DOHH2 (cell line): ENCODE data around the gene MACC1.

Experiments used
- EZH2phosphoT487 ChIP-seq: fragments of 200-600 bp; sonication (generic); IDR thresholded peaks from 2 replicates; pipeline ENCODE4 v1.6.1; 2017; ENCODE audit warnings: borderline replicate concordance, mild to moderate bottlenecking, antibody characterized with exemption, low read length, moderate library complexity, mixed read lengths
- TF ChIP-seq, protein P1 (sequence below): fragments of 200-600 bp; sonication (generic); IDR thresholded peaks from one replicate; pipeline ENCODE4 v1.5.1; 2014; ENCODE audit warnings: antibody characterized with exemption, mild to moderate bottlenecking, low read depth, low read length; ENCODE audit not compliant: poor library complexity, severe bottlenecking

DNA sequence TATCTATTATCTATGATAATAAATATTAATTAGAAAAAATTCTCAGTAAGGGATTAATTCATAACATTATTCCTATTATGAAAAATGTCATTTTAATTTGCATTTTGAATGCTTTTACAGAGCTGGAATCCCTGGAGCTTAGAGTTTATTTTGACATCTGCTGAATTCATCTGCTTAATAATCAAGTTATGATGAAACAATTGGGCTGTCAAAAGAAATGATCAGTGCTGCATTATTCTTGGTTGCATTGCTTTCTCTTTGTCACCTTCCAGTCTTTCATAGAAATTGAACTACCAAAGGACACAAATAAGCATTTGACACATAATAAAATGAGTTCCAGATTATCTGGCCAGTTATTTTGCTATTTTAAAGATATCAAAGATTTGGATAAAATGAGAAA, 40.0 kb upstream of the MACC1 start:
- TF ChIP-seq, protein P1, sequence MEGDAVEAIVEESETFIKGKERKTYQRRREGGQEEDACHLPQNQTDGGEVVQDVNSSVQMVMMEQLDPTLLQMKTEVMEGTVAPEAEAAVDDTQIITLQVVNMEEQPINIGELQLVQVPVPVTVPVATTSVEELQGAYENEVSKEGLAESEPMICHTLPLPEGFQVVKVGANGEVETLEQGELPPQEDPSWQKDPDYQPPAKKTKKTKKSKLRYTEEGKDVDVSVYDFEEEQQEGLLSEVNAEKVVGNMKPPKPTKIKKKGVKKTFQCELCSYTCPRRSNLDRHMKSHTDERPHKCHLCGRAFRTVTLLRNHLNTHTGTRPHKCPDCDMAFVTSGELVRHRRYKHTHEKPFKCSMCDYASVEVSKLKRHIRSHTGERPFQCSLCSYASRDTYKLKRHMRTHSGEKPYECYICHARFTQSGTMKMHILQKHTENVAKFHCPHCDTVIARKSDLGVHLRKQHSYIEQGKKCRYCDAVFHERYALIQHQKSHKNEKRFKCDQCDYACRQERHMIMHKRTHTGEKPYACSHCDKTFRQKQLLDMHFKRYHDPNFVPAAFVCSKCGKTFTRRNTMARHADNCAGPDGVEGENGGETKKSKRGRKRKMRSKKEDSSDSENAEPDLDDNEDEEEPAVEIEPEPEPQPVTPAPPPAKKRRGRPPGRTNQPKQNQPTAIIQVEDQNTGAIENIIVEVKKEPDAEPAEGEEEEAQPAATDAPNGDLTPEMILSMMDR: no peak
- no peak for TF ChIP-seq EZH2phosphoT487
